Nephron progenitor cell (in vitro differentiated cells): ENCODE data around the gene NFATC1.
A peak's percentile ranks its signal among the peaks of the same experiment; 100 is the strongest.

Experiments
- DNase-seq: peaks from one replicate; pipeline ENCODE4 v3.0.0; 2021
- H3K27ac Mint-ChIP-seq: 2 replicates; pipeline ENCODE4 v1.8.0; 2021; ENCODE audit warnings: mild to moderate bottlenecking, moderate library complexity, mixed read lengths
- H3K27me3 Mint-ChIP-seq: 2 replicates; pipeline ENCODE4 v1.8.0; 2021; ENCODE audit warnings: mild to moderate bottlenecking, low read depth, mixed read lengths; ENCODE audit not compliant: poor library complexity
- H3K36me3 Mint-ChIP-seq: 2 replicates; pipeline ENCODE4 v1.8.0; 2021; ENCODE audit warnings: low read depth, mixed read lengths
- H3K4me1 Mint-ChIP-seq: 2 replicates; pipeline ENCODE4 v1.8.0; 2021; ENCODE audit warnings: mixed read lengths
- H3K4me3 Mint-ChIP-seq: 2 replicates; pipeline ENCODE4 v1.8.0; 2021; ENCODE audit warnings: mild to moderate bottlenecking, moderate library complexity, mixed read lengths
- H3K9me3 Mint-ChIP-seq: 2 replicates; pipeline ENCODE4 v1.8.0; 2021; ENCODE audit warnings: mild to moderate bottlenecking, moderate library complexity, mixed read lengths
- TF ChIP-seq, protein P1 (sequence below): fragments of 200-600 bp; sonication (generic); IDR thresholded peaks from 2 replicates; pipeline ENCODE4 v1.5.0; 2021; ENCODE audit warnings: antibody characterized with exemption

NFATC1 gene

GRCh38 chr18:79466591-79466990 is 70.9 kb downstream of the NFATC1 start:
- Mint-ChIP-seq H3K4me1 (peaks cover 55% of the 10 kb centered on the region), H3K9me3 (no peaks in the 10 kb centered on the region), H3K27ac (no peak overlapping the region), H3K27me3 (peaks cover 8% of the 10 kb centered on the region), H3K4me3 (no peak overlapping the region), H3K36me3 (peaks cover 5% of the 10 kb centered on the region)
- DNase-seq, result no peak
- TF ChIP-seq, protein P1, sequence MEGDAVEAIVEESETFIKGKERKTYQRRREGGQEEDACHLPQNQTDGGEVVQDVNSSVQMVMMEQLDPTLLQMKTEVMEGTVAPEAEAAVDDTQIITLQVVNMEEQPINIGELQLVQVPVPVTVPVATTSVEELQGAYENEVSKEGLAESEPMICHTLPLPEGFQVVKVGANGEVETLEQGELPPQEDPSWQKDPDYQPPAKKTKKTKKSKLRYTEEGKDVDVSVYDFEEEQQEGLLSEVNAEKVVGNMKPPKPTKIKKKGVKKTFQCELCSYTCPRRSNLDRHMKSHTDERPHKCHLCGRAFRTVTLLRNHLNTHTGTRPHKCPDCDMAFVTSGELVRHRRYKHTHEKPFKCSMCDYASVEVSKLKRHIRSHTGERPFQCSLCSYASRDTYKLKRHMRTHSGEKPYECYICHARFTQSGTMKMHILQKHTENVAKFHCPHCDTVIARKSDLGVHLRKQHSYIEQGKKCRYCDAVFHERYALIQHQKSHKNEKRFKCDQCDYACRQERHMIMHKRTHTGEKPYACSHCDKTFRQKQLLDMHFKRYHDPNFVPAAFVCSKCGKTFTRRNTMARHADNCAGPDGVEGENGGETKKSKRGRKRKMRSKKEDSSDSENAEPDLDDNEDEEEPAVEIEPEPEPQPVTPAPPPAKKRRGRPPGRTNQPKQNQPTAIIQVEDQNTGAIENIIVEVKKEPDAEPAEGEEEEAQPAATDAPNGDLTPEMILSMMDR, result no peak

DNA sequence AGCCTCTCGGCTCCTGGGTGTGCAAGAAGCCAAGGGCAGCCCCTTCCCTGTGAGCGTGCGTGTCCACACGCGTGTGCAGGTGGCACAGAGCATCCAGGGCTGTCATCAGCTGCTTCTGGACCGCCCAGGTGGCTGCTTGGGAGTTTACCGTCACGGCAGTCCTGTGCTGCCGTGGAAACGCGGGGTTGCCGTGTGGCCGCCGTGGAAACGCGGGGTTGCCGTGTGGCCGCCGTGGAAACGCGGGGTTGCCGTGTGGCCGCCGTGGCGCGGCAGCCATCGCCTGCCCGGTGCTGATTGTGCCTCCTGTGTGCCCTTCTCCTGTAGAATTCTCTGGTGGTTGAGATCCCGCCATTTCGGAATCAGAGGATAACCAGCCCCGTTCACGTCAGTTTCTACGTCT is 71.4 kb downstream of the NFATC1 start:
- Mint-ChIP-seq H3K4me3 (no peak overlapping the region), H3K9me3 (no peaks in the 10 kb centered on the region), H3K27me3 (peaks cover 8% of the 10 kb centered on the region), H3K36me3 (peaks cover 2% of the 10 kb centered on the region), H3K4me1 (peaks cover 61% of the 10 kb centered on the region), H3K27ac (no peak overlapping the region)
- TF ChIP-seq, protein P1, result no peak
- no peak for DNase-seq

DNA sequence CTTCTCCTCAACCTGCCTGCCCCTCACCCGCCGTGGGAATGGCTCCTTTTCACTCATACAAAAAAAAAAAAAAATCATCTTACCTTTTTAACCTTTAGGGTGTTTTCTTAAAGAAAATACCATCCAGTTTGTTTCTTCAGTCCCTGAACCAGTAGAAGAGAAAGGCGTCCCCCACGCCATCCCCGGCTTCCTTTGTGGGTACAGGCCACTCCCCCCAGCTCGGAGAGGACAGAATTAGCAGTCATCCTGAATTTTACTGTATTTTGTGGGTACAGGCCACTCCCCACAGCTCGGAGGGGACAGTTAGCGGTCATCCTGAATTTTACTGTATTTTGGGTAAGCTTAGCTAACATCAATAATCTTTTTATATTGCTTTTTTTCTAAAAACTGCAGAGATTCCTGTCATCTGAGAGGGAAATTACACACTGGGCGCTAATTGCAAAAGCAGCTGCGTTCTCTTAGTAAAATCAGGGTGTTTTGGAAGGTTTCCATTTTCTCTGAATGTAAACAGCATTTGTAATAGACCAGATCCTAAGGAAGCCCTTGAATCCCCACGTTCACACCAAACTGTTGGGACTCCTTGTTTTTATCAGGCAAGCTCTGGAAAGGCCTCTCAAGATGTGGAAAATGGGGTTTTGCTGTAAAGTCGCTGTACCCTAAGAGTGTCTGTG is 72.5 kb downstream of the NFATC1 start:
- H3K27me3 Mint-ChIP-seq, result peaks cover 8% of the 10 kb centered on the region
- H3K9me3 Mint-ChIP-seq, result no peaks in the 10 kb centered on the region
- peaks cover 61% of the 10 kb centered on the region for H3K4me1 Mint-ChIP-seq
- no peak for DNase-seq
- H3K36me3 Mint-ChIP-seq, result no peaks in the 10 kb centered on the region
- H3K4me3 Mint-ChIP-seq, result no peak overlapping the region
- peak overlapping the region; percentile 64 for H3K27ac Mint-ChIP-seq
- TF ChIP-seq, protein P1, result no peak

GRCh38 chr18:79469309-79469708 is 73.6 kb downstream of the NFATC1 start:
- no peak for DNase-seq
- no peaks in the 10 kb centered on the region for H3K9me3 Mint-ChIP-seq
- no peaks in the 10 kb centered on the region for H3K36me3 Mint-ChIP-seq
- peaks cover 8% of the 10 kb centered on the region for H3K27me3 Mint-ChIP-seq
- no peak overlapping the region for H3K27ac Mint-ChIP-seq
- H3K4me1 Mint-ChIP-seq, result peaks cover 61% of the 10 kb centered on the region
- TF ChIP-seq, protein P1, result no peak
- H3K4me3 Mint-ChIP-seq, result no peak overlapping the region

- Mint-ChIP-seq H3K4me1 (peaks cover 58% of the 10 kb centered on the region), H3K27ac (no peak overlapping the region), H3K27me3 (peaks cover 8% of the 10 kb centered on the region), H3K4me3 (peak overlapping the region; percentile 57), H3K9me3 (no peaks in the 10 kb centered on the region), H3K36me3 (no peaks in the 10 kb centered on the region)
- TF ChIP-seq, protein P1, result no peak
- DNase-seq, result no peak
Observed at GRCh38 chr18:79469751-79470505, 74.2 kb downstream of the NFATC1 start.

DNA sequence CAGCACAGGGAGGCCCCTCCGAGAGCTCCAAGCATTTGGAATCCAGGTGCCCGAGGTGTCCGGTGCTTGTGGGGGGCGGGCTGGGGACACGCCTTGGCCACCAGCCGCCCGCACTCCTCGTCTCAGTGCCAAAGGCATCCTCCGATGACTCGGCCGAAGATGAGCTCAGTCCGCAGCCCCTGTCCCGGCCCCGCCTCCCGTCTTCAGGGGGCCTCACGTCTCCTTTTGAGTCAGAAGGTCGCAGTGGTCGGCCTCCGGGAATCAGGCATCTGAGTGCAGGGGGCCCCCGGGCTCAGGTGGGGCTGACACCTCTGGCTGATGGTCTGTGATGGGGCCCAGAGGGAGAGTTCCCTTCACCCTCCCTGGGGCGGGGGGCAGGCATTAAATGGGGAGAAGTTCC is 74.8 kb downstream of the NFATC1 start:
- H3K4me1 Mint-ChIP-seq, result peaks cover 52% of the 10 kb centered on the region
- H3K27ac Mint-ChIP-seq, result no peak overlapping the region
- no peak overlapping the region for H3K4me3 Mint-ChIP-seq
- DNase-seq, result peak; percentile 27
- no peaks in the 10 kb centered on the region for H3K9me3 Mint-ChIP-seq
- peaks cover 8% of the 10 kb centered on the region for H3K27me3 Mint-ChIP-seq
- TF ChIP-seq, protein P1, result no peak
- no peaks in the 10 kb centered on the region for H3K36me3 Mint-ChIP-seq
